ENCODE measurements around the gene PLB1.

- TF ChIP-seq POLR2AphosphoS5 (IDR thresholded peaks at IDR 0.05; ENCODE audit: low read depth, low read length) (no peak), POLR2A (IDR thresholded peaks at IDR 0.05; ENCODE audit: low read depth, low read length) (no peak), SPI1 (IDR thresholded peaks at IDR 0.05; ENCODE audit: low read depth, low read length) (no peak), TAF1 (IDR thresholded peaks at IDR 0.05; ENCODE audit: low read depth, low read length) (no peak), POU2F2 (IDR thresholded peaks at IDR 0.05; ENCODE audit: low read depth, low read length) (no peak)
These were observed 144.5 kb downstream of the PLB1 start for GRCh38 chr2:28640260-28640907.

All from GM12891 (cell line).